ENCODE results near the gene DOCK1.

GRCh38 chr10:127150136-127150535 is 244.9 kb downstream of the DOCK1 start:
- TF ChIP-seq CTCF (IDR thresholded peaks at IDR 0.05): no peak
- TF ChIP-seq EZH2 (IDR thresholded peaks at IDR 0.05): no peak
